Medulla oblongata (tissue), 1 donor: ENCODE results near the gene OR8D1.
"Not testable (repeated sequence)": the region's sequence is repeated elsewhere in the genome, so short reads cannot be mapped to it uniquely, and the experiment has no call there.

Experiments used
- DNase-seq: peaks from one replicate; pipeline ENCODE4 v3.0.0-alpha.2; 2015; ENCODE audit errors: extremely low spot score

Gene OR8D1

GRCh38 chr11:124285610-124286344 is 28.0 kb downstream of the OR8D1 start:
- DNase-seq = no peak

GRCh38 chr11:124278261-124278660 is 35.5 kb downstream of the OR8D1 start:
- no peak for DNase-seq

GRCh38 chr11:124277804-124278203 is 35.9 kb downstream of the OR8D1 start:
- no peak for DNase-seq

GRCh38 chr11:124277207-124277606 is 36.5 kb downstream of the OR8D1 start:
- DNase-seq = no peak

GRCh38 chr11:124276081-124276480 is 37.7 kb downstream of the OR8D1 start:
- no peak for DNase-seq

- DNase-seq = no peak
Measured at GRCh38 chr11:124274000-124274399, 39.7 kb downstream of the OR8D1 start.

- not testable (repeated sequence) for DNase-seq
Measured at GRCh38 chr11:124270886-124271285, 42.9 kb downstream of the OR8D1 start.

- not testable (repeated sequence) for DNase-seq
Measured at GRCh38 chr11:124265041-124265440, 48.7 kb downstream of the OR8D1 start.

GRCh38 chr11:124256076-124256475 is 57.7 kb downstream of the OR8D1 start, which contains the start of gene OR8G5:
Gene OR8G5 (plus strand): TSS chr11:124256376. CDS start chr11:124264932, 8,556 bp downstream.
- no peak for DNase-seq
